Activated T-cell treated with anti-CD3 and anti-CD28 coated beads, Interleukin-2, amount 50 U/mL, for 72 hours (primary cell): ENCODE data around the gene TAMALIN. TPM values are rescaled to one million over a fixed set of nuclear protein-coding genes. Genes with fewer than 3 reads are reported as not detected.
A peak's percentile ranks its signal among the peaks of the same experiment; 100 is the strongest.

ENCODE experiments used
- ATAC-seq, 2 donors: fragments of 150-1000 bp; cut with Tn5 transposase; replicated peaks in 1 of 2; 2 replicates each; pipeline ENCODE4 v1.10.0; 2021; ENCODE audit warnings: moderate library complexity in 2 of 2, mild to moderate bottlenecking in 1 of 2
- DNase-seq, 2 donors: peaks; one replicate each; pipeline ENCODE4 v3.0.0; 2021 to 2022; ENCODE audit warnings: mixed read lengths in 1 of 2
- H3K27ac Mint-ChIP-seq: one replicate; pipeline ENCODE4 v1.8.0; 2022; ENCODE audit warnings: mild to moderate bottlenecking, moderate library complexity, mixed read lengths
- H3K27me3 Mint-ChIP-seq: one replicate; pipeline ENCODE4 v1.8.0; 2022; ENCODE audit warnings: low read depth, mixed read lengths
- H3K36me3 Mint-ChIP-seq, 2 donors: one replicate each; pipeline ENCODE4 v1.8.0; 2022; ENCODE audit warnings: mixed read lengths in 2 of 2, mild to moderate bottlenecking in 1 of 2; ENCODE audit not compliant: insufficient read depth in 2 of 2
- H3K4me1 Mint-ChIP-seq: one replicate; pipeline ENCODE4 v1.8.0; 2022; ENCODE audit warnings: low read depth, mixed read lengths
- H3K4me3 Mint-ChIP-seq, 2 donors: one replicate each; pipeline ENCODE4 v1.8.0; 2022; ENCODE audit warnings: mild to moderate bottlenecking in 2 of 2, mixed read lengths in 2 of 2, moderate library complexity in 2 of 2
- H3K9me3 Mint-ChIP-seq, 2 donors: one replicate each; pipeline ENCODE4 v1.8.0; 2022; ENCODE audit warnings: mixed read lengths in 2 of 2
- total RNA-seq, 2 donors: library from RNA; stranded (reverse); gene quantifications; one replicate each; pipeline ENCODE4 v1.2.3, GENCODE V29; 2022

TAMALIN gene
- total RNA-seq, 2 donors from 2014 or later: 10.0 to 11.1 TPM

DNA sequence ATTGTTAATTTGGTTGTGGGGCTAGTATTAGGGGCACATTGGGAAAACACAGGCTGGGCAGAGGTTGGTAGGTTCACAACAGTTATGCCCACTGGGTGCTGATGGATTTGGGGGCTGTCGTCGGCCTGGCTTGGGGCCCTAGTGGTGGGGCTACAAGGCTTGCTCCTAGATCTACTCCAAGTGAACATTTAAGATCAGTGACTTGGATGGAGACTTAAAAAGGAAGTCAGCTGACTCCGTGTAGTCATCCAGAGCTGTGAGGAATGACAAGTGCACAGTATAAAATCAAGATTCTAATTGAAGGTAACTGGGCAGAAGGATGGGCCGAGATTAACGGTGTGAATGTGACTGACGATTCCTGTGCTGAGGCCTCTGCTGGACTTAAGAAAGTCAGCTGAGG is 31.7 kb downstream of the TAMALIN start:
- Mint-ChIP-seq H3K27ac (peak overlapping the region; percentile 61), H3K9me3 (no peaks in the 10 kb centered on the region), H3K4me3 (peak overlapping the region; percentile 84 to 87), H3K4me1 (peaks cover 70% of the 10 kb centered on the region), H3K27me3 (no peaks in the 10 kb centered on the region), H3K36me3 (peaks cover 0 to 3% of the 10 kb centered on the region in 2 donors)
- no peak for ATAC-seq
- no peak for DNase-seq

DNA sequence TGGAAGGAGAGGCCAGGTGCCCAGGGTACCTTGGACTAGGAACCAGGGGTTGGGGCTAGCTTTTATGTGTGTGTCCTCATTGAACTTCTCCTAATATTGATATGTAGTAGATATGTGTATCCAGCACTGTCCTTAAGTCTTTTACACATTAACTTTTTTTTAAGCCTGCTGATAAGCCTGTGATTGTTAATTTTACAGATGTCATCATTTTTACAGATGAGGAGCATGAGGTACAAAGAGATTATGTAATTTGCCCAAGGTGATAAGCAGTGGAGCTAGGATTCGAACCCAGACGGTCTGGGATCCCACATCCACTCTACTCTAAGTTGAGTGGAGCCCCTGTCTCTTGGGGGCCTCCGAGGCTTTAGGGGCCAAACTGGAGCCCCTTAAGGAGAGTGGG is 34.3 kb downstream of the TAMALIN start:
- H3K27ac Mint-ChIP-seq: no peak overlapping the region
- no peaks in the 10 kb centered on the region for H3K9me3 Mint-ChIP-seq
- H3K36me3 Mint-ChIP-seq: peaks cover 0 to 3% of the 10 kb centered on the region in 2 donors
- peaks cover 60% of the 10 kb centered on the region for H3K4me1 Mint-ChIP-seq
- ATAC-seq (no peak), DNase-seq (no peak)
- H3K4me3 Mint-ChIP-seq: peak overlapping the region in 1 of 2 donors; percentile 84
- H3K27me3 Mint-ChIP-seq: no peaks in the 10 kb centered on the region

DNA sequence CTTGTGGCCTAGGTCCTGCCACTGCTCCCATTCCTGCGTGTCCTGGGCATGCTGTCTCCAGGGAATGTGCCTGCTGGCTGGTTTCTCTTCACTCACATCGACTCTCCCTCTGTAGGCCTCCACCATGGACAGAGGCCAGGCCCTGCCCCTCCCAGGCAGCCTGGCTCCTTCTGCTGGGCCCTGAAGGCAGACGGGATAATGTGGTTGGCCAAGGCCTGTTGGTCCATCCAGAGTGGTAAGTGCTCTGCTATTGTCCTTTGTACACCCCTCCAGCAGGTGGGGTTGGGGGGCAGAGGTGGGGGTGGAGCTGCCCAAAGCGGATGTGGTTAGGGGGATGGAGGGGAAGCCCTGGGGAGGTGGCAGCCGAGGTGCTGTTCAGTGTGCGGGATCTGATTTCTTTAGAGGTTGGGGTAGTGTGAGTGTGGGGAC is 35.0 kb downstream of the TAMALIN start:
- ATAC-seq (peak; percentile 43 to 57), DNase-seq (peak; percentile 51 to 54)
- no peaks in the 10 kb centered on the region for H3K9me3 Mint-ChIP-seq
- peaks cover 60% of the 10 kb centered on the region for H3K4me1 Mint-ChIP-seq
- peaks cover 0 to 3% of the 10 kb centered on the region in 2 donors for H3K36me3 Mint-ChIP-seq
- no peaks in the 10 kb centered on the region for H3K27me3 Mint-ChIP-seq
- H3K4me3 Mint-ChIP-seq: peak overlapping the region; percentile 57 to 81
- H3K27ac Mint-ChIP-seq: no peak overlapping the region

DNA sequence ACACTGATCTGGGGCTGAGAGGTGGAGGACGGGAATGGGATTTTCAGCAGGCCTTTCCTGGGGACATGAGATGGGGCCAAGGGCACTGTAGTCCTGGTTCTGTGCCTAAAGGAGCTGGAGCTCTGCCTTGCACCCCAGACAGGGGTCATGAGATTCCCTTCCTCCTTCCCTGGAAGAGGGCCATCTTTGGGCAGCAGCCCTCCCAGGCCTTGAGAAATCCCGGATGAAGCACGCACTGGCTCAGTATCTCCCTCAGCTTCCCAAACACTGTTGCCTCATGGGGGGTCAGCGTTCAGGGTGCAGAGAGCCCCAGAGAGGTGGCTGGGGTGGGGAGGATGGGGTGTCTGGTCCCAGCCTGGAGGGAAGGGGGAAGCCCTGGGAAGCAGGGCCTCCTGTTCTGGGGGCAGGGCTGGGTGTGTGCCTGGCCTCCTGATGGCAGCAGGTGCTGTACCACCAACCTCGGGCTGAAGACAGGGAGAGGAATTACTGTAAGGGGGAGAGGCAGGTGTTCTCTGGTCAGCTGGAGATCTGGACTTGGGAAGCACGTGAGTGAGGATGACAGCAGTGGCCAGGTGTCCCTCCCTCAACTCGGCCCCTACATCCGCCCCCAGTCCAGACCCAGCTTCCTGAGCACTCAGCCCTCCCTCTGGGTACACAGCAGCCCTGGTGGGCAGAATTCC is 36.1 kb downstream of the TAMALIN start:
- H3K27ac Mint-ChIP-seq: no peak overlapping the region
- ATAC-seq: no peak
- peaks cover 0 to 3% of the 10 kb centered on the region in 2 donors for H3K36me3 Mint-ChIP-seq
- H3K4me1 Mint-ChIP-seq: peaks cover 60% of the 10 kb centered on the region
- H3K27me3 Mint-ChIP-seq: no peaks in the 10 kb centered on the region
- DNase-seq: no peak
- H3K9me3 Mint-ChIP-seq: no peaks in the 10 kb centered on the region
- H3K4me3 Mint-ChIP-seq: no peak overlapping the region

DNA sequence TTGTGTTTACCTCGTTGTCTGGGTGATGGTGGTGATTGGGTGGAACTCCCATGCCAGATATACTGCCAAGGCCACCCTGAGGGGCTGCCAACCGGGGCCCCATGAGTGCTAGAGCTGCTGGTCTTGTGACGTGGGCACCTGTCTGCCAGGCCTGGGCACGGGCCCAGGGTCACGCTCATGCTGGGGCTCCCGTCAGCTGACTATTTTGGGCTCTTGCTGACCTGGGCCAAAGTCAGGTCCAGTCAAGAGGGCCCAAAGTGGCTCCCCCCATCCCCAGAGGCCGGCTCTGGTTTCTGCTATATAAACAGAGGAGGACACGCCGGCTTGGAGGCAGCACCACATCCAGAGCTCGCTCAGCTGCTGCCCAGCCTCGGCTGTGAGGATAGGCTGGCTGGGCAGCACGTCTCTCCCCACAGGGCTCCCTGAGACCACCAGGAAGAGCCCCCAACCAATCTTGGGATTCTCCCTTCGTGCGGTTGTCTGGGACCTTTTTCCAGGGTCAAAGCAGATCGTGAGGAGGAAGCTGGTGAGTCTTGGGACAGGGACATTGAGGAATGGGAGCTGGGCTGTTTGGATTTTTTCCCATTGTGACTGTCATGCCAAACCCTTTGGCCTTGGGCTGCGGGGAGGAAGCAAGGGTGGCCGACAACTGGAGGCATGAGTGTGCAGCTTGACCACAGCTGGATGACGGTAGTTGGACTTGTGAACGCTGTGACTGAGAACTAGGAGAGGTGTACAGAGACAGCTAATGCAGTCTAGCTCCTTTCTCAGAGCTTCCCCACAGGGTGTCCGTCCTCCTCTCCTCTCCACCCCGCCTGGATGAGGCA is 36.9 kb downstream of the TAMALIN start:
- H3K27ac Mint-ChIP-seq: no peak overlapping the region
- no peaks in the 10 kb centered on the region for H3K9me3 Mint-ChIP-seq
- DNase-seq (no peak), ATAC-seq (no peak)
- H3K36me3 Mint-ChIP-seq: no peaks in the 10 kb centered on the region
- no peak overlapping the region for H3K4me3 Mint-ChIP-seq
- H3K4me1 Mint-ChIP-seq: peaks cover 53% of the 10 kb centered on the region
- H3K27me3 Mint-ChIP-seq: no peaks in the 10 kb centered on the region

DNA sequence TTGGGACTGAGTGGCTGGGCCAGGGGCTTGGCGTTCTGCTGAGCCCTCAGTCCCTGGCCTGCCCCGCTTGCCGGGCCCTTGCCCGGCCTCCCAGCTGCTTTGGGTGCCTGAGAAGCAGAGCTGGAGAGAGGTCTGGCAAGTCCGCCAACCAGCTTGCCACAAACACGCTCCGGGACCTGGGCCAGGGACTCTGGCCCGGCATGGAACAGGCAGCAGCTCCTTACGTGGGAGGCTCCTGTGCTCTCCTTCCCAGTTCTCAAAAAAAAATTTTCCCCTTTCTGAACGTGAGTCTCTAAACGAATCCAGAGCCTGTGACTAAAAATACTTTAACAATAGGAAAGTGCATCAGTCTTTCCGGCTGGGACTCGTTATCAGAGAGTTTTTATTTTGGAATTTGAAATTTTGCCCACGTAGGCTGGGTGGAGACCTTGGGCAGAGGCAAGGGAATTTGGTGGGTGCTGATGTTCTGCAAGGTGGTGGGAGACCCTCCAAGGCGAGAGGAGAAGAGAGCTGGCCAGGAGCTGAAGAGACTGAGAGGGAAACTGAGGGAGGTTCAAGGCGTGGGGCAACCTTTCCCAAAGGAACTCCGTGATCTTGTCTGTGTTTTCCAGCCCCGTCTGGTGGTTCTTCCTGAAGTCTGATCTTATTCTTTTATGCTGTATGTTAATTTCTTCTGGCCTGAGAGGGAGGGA is 37.7 kb downstream of the TAMALIN start:
- Mint-ChIP-seq H3K4me1 (peaks cover 50% of the 10 kb centered on the region), H3K36me3 (peaks cover 2% of the 10 kb centered on the region in 2 donors), H3K9me3 (no peaks in the 10 kb centered on the region), H3K27ac (no peak overlapping the region), H3K4me3 (no peak overlapping the region), H3K27me3 (no peaks in the 10 kb centered on the region)
- ATAC-seq (no peak), DNase-seq (no peak)

DNA sequence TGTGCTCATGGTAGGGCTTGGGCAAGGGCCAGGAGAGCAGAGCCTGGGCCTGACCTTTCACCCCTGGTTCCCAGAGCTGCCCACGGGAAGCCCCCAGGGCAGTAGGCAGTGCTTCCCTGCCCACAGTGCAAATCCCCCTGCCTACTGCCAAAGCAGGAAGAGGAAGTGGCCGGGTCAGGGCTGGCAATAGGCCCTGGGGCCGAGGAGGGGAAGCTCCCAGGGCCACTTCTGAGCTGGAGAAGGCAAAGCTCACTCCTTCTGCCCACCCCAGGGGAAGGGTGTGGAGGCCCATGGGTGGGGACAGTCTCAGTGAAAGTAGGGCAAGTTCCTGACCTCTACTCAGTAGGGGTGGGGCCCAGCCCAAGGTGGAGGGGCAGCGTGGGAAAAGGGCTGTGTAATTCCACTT is 39.1 kb downstream of the TAMALIN start:
- H3K4me3 Mint-ChIP-seq: no peak overlapping the region
- no peaks in the 10 kb centered on the region for H3K27me3 Mint-ChIP-seq
- H3K4me1 Mint-ChIP-seq: peaks cover 48% of the 10 kb centered on the region
- no peak for DNase-seq
- H3K36me3 Mint-ChIP-seq: peaks cover 2% of the 10 kb centered on the region in 2 donors
- H3K9me3 Mint-ChIP-seq: no peaks in the 10 kb centered on the region
- no peak overlapping the region for H3K27ac Mint-ChIP-seq
- ATAC-seq: no peak

DNA sequence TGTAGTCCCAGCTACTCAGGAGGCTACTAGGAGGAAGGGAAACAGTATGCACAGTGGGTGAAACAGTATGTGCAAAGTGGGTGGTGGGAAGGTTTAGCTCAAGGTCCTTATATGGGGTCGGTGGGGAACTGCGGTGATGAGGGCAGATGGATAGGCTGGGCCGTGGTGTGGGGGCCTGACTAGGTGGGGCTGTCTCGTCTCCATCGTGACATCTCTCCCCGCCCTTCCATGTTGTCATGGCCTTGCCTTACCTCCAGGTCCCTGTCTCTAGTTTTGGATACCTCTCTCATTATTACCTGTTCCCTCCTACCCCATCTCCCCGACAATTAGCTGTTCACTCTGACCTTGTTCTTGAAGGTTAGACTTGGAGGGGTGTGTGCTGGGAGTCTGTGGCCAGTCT is 40.1 kb downstream of the TAMALIN start:
- Mint-ChIP-seq H3K27me3 (no peaks in the 10 kb centered on the region), H3K9me3 (no peaks in the 10 kb centered on the region), H3K4me1 (peaks cover 41% of the 10 kb centered on the region), H3K36me3 (peaks cover 4 to 6% of the 10 kb centered on the region in 2 donors), H3K4me3 (no peak overlapping the region), H3K27ac (no peak overlapping the region)
- no peak for ATAC-seq
- no peak for DNase-seq

DNA sequence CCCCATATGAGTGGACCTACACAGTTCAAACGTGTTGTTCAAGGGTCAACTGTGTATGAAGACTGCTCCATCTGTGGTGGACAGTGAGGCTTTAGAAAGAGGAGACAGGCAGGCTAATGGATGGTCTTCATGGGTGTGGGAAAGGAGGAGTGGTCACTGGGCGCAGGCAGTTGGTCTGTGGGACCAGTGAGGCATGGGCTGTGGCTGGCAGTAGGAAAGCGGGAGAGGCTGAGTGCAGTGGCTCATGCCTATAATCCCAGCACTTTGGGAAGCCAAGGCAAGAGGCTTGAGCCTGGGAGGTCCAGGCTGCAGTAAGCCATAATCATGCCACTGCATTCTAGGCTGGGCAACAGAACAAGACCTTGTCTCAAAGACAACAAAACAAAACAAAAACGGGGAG is 42.5 kb downstream of the TAMALIN start:
- Mint-ChIP-seq H3K9me3 (no peaks in the 10 kb centered on the region), H3K4me1 (peaks cover 48% of the 10 kb centered on the region), H3K27me3 (no peaks in the 10 kb centered on the region), H3K27ac (peak overlapping the region; percentile 6), H3K4me3 (peak overlapping the region; percentile 93 to 98), H3K36me3 (peaks cover 7 to 11% of the 10 kb centered on the region in 2 donors)
- DNase-seq: no peak
- no peak for ATAC-seq

DNA sequence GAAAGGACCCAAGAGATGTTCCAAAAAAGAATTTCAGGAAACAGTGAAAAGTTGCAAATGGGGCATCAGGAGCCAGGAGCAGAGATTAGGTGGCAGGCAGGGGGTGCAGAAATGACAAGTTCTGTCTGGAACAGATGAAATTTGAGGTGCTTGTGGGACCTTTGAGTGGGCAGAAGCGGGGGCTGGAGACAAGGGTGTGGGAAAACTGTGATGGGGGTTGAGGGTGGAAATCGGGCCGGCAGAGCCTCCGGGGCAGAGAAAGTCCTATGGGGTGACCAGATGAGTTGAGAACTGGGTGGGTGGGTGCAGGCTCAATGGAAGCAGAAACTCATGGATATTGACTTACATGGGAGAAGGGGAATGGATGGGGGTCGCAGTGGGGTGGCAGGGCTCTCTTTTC is 42.9 kb downstream of the TAMALIN start:
- ATAC-seq (no peak), DNase-seq (no peak)
- Mint-ChIP-seq H3K36me3 (peaks cover 7 to 11% of the 10 kb centered on the region in 2 donors), H3K27ac (peak overlapping the region; percentile 6), H3K4me1 (peaks cover 48% of the 10 kb centered on the region), H3K9me3 (no peaks in the 10 kb centered on the region), H3K27me3 (no peaks in the 10 kb centered on the region), H3K4me3 (peak overlapping the region; percentile 93 to 98)

DNA sequence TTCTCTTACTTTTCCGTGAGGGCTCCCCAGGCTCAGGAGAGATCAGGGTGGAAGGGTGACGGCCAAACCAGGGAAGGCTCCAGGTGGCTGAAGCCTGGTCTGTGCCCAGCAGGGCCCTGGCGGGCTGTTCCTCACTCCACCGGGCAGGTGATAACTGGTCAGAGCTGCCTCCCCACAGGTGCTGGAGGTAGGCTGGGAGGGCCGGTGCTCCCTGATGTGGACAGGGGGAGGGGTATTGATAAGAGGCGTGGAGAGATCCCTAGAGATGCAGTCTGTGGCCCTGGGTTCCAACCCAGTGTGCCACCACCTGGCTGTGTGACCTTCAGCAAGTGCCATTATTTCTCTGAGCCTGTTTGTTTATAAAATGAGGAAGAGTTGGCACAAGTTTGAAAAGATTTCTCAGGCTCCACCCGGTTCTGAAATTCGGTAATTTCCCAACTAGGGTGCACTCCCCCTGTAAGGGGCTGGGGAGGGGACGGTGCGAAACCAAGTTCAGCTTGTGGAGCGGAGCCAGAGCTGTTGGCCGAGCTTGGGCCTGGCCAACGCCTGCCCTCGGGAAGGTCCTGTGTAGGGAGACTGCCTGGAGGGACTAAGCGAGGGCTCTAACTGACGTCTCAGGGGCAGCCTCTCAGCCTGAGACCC is 43.5 kb downstream of the TAMALIN start:
- Mint-ChIP-seq H3K27me3 (no peaks in the 10 kb centered on the region), H3K4me1 (peaks cover 47% of the 10 kb centered on the region), H3K36me3 (peaks cover 9 to 11% of the 10 kb centered on the region in 2 donors), H3K27ac (peak overlapping the region; percentile 84), H3K9me3 (no peaks in the 10 kb centered on the region), H3K4me3 (peak overlapping the region; percentile 93 to 98)
- no peak for ATAC-seq
- no peak for DNase-seq

DNA sequence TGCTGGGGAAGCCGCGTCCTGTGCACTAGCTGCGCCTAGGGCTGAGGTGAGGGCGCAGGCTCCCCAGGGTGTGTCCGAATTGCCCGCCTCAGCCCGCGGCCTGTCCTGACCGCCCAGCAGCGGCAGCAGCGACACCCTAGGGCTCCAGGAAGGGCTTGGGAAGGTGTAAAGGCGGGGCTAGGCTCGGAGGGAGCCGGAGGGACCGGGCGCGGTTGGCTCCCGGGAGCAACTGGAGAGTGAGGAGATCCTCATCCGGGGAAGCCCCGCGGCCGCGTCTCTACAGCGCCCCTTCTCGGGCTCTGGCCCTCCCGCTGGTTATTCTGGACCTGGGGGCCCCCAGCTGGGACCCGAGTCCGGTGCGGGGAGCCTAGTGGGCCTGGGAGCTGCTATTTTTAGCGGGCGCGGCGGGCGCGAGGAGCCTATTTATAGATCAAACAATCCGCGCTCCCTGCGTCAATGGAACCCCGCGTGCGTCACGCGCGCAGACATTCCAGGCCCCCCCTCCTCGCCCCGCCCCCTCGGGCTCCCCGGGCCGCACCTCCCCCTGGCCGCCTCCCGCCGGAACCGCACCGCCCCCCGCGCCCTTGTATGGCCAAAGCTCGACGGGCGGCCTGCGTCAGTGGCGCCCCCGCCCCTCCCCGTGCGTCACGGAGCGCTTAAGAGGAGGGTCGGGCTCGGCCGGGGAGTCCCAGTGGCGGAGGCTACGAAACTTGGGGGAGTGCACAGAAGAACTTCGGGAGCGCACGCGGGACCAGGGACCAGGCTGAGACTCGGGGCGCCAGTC is 44.2 kb downstream of the TAMALIN start, which contains the start of gene NR4A1:
TSS of gene NR4A1 (plus strand) at position 685 of the 784 bp plus-strand sequence. CDS start 2,887 bp downstream, outside the sequence.
- peak; percentile 98 to 99 for DNase-seq
- no peaks in the 10 kb centered on the region for H3K9me3 Mint-ChIP-seq
- ATAC-seq: peak; percentile 92
- H3K4me1 Mint-ChIP-seq: peaks cover 40% of the 10 kb centered on the region
- H3K36me3 Mint-ChIP-seq: peaks cover 9 to 11% of the 10 kb centered on the region in 2 donors
- peak within 1 kb of the TSS; percentile 84 for H3K27ac Mint-ChIP-seq
- H3K4me3 Mint-ChIP-seq: peak within 1 kb of the TSS; percentile 93 to 98
- no peaks in the 10 kb centered on the region for H3K27me3 Mint-ChIP-seq
